ENCODE data around the gene SUB1.
"Not testable (repeated sequence)": the region's sequence is repeated elsewhere in the genome, so short reads cannot be mapped to it uniquely, and the experiment has no call there.

SUB1 gene

DNA sequence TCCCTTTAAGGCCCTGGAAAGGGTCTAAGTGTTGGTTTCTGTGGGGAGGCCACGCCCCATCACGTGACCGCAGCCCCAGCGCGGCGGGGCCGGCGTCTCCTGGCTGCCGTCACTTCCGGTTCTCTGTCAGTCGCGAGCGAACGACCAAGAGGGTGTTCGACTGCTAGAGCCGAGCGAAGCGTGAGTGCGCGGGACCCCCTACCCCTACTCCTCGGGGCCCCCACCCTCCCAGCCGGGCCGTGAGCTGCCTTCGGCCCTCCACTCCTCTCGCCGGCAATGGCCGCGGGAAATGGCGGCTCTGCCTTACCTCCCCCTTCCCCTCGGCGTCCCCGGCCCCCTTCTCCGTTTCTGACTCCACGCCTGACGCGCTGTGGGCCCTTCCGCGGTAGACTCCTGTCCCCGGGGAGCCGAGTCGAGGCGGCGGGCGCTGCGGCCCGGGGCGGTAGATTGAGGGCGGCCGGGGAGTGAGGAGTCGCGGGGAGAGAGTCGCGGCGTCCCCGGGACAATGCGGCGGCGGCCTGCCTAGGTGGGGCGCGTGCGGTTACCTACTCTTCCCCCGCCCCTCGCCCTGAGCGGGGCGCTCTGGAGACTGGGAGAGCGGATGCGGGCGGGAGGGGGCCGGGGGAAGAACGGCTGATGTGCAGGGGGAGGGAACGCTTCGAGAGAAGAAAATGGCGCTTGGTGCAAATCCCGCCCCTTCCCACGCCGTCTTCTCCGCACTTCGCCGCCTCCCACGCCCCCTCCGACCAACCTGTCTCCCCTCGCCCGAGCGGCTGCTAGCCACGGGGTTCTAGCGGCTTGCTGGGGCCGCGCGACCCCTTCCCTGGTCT lies at the start of gene SUB1:
TSS of gene SUB1 (plus strand) at position 112 of the 830 bp plus-strand sequence. CDS start 2,956 bp downstream, outside the sequence.
- peak; percentile 94 for DNase-seq

DNA sequence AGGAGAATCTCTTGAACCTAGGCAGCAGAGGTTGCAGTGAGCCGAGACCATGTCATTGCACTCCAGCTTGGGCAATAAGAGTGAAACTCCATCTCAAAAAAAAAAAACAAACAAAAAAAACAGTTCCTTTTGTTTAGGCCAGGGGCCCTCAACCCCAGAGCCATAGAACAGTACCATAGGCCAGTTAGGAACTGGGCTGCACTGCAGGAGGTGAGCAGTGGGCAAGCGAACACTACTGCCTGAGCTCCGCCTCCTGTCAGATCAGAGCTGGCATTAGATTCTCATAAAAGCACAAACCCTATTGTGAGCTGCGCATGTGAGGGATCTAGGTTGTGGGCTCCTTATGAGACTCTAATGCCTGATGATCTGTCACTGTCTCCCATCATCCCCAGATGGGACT lies 49.1 kb upstream of the SUB1 start:
- no peak for DNase-seq

DNA sequence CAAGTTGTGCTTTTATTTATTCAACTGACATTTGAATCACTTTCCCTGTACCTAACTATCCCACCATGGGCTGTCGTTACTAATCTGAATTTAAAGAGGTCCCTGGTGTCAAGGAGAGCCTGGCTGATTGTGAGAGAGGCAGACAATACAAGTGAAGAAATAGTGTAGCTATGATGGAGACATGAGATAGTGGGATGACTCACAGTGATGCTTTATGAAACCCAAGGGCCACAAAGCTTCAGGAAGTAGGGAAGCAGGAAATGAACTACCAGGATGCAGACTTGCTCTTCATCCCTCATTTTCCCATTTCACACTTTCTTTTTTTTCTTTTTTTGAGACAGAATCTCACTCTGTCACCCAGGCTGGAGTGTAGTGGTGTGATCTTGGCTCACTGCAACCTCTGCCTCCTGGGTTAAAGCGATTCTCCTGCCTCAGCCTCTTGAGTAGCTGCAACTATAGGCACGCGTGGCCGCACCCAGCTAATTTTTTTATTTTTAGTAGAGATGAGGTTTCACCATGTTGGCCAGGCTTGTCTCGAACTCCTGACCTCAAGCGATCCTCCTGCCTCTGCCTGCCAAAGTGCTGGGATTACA lies 47.8 kb upstream of the SUB1 start:
- DNase-seq, result not testable (repeated sequence)

DNA sequence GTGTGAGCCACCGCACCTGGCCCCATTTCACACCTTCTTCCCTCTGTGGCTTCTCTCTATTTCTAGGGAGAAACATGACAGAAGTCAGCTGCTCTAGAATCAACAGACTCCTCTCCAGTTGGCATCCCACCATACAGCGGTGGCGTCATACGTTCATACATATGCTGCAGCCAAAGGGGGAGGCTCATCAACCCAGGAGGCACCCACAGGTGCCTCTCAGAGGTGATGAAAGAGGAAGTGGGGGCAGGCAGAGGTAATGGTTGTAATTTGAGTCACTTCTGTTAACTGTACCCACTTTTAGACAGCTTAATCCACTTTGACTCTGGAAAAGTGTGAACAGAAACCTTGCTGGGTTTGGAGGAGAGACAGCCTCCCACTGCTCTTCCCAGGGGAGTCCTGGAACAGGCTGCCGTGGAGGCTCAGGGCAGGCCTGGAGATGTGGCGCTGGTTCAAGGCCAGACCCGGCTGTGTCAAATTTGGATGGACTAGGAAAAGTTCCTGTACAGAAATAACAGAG lies 47.3 kb upstream of the SUB1 start:
- no peak for DNase-seq

DNA sequence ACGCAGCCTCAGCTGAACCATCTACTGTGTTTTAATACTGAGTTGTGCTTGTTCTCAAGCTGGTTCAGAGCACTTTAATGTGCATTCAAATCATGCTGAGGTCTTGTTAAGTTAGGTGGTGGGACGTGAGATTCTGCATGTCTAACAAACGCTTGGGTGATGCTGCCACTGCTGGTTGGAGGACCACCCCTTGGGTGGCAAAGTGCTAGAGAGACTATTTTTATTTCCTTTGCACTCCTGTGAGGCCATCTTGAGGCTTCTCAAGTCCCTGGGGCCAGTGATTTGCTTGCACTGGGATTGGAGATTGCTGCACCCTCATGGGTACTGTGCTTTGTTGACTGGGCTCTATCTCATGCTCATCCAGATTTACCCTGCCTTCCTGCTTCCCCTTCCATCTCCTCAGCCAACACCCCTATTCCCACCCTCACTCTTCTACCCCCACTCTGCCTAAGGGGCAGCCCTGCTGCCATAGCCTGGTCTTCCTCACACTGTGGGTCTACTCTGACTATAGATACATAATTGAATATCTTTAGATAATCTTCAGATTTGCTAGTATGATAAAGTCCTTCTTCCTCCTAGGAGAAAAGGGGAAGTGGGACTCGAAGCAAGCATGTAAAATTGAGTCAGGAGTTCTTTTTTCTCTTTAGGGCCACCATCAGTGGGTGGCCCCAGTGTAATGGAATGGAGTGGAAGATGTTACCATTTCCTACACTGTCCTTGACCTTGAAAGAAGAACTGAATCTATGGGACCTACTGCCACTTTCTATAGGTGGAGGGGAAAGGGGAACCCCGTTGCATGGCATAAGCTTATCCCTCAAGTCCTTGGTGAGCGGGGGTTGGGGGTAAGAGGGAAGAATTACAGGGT lies 45.1 kb upstream of the SUB1 start:
- no peak for DNase-seq

DNA sequence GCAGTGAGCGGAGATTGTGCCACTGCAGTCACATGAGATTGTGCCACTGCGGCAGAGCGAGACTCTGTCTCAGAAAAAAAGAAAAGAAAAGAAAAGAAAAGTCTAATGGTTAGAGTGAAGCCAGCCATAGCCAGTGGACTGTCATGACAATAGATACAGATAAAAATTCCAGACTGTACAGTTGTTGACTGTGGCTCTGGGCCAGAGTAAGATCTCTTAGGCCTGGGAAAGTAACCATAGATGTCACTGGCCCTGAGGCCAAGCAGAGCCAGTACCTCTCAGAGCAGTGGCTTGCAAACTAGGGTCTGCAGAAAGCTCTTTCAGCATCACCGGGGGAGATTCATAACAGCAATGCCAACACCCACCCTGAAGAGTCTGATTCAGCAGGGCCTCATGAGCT lies 44.1 kb upstream of the SUB1 start:
- DNase-seq, result no peak

DNA sequence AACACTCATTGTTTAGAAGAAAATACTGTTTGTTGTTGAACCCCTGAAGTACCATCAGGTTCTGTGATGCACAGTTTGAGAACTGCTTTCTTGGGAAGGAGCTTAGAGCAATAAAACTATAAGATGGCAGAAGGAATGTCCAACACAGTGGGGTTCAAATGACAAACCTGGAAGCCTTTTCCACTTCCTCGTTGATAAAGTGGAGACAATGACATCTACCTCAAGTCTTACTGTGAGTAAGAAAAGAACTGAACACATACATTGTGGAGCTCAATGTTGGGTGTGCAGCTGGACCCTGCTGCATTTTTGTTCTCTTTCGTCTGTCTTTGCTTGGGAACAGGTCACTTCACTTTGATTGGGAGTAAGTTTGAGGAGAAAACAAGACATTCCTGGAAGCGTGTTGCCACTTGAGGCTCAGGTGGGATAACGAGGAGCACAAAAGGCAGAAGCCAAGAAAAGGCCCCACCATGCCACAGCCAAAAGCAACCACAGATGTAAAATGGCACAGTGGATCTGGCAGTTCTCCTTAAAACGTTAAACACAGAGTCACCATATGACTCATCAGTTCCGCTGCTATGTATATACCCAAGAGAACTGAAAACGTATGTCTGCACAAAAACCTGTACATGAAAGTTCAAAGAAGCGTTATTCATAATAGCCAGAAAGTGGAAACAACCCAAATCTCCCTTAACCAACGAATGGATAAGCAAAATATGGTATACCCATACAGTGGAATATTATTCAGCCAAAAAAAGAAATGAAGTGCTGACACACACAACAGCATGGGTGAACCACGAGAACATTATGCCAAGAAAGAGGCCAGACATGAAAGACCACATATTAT lies 42.9 kb upstream of the SUB1 start:
- no peak for DNase-seq

DNA sequence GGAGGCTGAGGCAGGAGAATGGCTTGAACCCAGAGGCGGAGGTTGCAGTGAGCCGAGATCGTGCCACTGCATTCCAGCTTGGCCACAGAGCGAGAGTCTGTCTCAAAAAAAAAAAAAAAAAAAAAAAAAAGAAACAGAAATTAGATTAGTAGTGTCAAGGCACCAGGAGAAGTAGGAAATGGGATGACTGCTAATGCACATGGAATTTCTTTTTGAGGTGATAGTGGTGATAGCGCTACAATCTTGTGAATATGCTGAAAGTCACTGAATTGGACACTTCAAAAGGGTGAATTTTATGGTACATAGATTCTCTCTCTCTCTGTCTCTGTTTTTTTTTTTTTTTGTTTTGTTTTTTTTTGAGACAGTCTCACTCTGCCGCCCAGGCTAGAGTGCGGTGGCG lies 42.1 kb upstream of the SUB1 start:
- DNase-seq, result no peak

DNA sequence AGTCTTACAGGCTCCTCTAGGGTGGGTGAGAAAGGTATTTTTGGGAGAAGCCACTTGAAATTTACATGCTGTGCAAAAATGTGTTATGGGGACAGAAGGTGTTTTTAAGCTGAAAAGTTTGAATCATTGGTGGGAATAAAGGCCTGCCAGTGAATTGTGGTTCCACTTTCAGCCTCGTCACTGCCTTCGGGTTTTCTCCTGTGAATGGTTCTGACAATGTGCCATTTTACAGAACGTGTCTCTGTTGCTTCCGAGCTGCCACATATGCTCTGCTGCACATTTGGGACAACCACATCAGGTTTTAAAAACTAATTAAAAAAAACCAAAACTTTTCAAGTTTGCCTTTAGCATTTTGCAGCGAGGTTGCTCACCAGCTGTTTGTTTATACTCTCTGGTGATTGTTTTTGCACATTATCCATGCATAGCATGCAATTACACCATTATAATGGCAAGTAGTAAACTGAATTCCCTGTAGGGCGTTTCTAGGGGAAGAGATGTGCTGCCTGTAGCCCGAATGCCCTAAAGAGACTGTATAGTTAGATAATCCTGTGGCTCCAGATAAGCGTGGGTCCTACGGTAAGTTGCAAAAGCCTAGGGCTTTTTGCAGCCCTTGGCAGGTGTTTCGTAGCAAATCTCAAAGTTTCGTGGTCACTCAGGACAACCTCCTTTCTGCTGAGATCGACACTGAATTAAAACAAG lies 40.1 kb upstream of the SUB1 start:
- DNase-seq, result no peak

DNA sequence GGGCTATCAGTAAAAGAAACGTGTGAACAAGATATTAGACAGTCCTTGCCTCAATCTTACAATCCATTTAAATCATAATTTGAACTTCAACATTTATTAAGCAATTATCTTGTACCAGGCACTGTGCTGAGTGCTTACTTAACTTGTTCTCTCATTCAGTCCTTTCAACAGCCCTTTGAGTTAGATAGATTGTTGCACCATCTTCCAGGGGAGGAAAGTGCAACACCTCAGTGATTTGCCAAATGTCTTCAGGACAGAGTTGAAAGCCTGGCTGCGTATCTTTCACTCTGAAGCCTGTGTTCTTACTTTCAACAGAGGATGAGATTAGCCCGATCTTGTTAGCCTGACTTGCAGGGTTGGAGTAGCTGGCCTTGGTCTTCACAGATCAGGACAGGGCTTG lies 34.2 kb upstream of the SUB1 start:
- no peak for DNase-seq

DNA sequence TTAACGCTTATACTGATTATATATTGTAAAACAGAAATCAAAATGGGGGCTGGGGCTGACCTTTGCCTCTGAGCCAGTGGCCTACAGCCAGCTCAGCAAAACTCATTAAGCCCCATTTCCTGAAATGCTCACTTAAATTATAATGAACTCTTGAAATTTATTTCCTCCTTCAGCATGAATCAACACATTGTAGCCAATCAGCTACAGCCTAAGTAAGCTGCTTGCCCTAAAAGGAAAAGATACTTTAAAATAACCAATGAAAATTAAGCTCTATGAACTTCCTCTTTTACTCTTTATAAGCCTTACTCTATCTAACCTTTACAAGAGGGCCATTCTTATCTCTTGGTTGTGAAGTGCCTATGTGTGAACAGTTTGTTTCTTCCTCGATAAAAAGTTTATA lies 33.5 kb upstream of the SUB1 start:
- DNase-seq, result no peak

DNA sequence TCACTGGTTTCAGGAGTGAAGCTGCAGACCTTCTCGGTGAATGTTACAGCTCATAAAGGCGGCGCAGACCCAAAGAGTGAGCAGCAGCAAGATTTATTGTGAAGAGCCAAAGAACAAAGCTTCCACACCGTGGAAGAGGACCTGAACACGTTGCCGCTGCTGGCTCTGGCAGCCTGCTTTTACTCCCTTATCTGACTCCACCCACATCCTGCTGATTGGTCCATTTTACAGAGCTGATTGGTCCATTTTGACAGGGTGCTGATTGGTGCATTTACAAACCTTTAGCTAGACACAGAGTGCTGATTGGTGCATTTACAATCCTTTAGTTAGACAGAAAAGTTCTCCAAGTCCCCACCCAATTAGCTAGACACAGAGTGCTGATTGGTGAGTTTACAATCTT lies 32.9 kb upstream of the SUB1 start:
- not testable (repeated sequence) for DNase-seq

DNA sequence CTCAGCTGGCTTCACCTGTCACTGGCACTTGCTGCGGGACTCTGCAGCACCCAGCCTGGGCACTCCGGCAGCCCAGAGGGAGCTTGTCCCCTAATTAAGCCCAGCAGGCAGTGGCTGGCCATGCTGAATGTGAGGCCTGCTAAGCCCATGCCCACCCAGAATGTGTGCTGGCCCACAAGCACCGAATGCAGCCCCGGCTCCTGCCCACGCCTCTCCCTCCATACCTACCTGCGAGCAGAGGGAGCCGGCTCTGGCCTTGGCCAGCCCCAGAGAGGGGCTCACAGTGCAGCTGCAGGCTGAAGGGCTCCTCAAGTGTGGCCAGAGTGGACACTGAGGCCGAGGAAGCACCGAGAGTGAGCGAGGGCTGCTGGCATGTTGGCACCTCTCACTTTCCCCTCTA lies 32.4 kb upstream of the SUB1 start:
- DNase-seq, result no peak

DNA sequence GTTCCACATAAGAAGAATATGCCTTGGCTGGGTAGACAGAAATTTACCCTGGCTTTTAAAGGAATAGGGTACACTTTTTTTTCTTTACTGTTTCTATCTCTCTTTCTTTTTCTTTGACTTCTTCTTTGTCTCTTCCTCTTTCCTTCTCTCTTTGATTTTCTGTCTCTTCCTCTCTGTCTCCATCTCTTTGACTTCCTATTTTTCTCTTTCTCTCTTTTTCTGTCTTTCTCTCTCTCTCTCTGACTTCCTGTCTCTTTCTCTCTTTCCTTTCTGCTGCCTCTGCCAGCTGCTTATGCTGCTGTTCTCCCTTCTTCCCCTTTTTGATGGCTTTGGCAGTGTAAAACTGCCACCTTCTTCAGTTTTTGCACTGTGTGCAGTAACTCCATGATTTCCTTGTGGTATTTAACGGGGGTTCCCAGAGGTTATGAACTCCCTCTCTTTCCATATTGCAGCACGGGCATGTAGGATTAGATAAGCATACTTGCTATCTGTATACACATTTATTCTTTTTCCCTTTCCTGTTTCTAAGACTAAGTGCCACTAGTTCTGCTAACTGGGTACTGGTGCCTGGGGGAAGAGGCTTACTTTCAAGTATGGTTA lies 31.1 kb upstream of the SUB1 start:
- not testable (repeated sequence) for DNase-seq

DNA sequence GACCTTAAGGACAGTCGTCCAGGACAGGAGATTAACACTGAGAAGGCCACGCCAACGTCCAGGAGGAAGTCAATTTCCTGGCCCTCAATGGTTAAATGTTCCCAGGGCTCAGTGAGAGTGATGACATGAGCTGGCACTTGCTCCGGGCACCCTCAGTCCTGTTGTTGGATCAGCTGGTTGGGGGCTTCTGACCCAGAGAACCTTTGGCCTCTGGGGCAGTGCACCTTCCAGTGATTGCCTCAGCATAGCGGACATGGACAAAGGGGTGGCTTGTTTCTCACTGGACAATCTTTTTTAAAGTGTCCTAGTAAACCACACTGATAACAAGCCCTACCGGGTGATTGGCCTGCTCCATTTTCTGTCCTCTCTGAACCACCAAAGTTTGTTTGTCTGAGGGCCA lies 28.8 kb upstream of the SUB1 start:
- not testable (repeated sequence) for DNase-seq

DNA sequence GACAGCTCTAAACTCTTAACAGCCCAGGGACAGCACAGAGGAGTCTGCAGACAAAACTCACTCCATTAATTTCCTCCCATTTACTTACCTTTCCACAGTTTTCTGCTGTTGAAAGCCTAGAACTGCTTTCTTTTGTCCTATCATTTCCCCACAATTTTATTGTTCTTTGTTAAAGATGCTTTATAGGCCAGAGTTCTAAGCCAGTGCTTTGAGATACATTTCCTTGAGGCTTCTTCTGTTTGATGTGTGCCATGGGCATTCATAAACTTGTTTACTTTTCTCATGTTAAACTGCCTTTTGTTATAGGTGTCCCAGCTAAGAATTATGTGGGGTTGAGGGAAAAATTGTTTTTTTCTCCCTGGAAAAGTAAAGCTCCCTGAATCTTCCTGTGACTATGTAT lies 25.9 kb upstream of the SUB1 start:
- no peak for DNase-seq

DNA sequence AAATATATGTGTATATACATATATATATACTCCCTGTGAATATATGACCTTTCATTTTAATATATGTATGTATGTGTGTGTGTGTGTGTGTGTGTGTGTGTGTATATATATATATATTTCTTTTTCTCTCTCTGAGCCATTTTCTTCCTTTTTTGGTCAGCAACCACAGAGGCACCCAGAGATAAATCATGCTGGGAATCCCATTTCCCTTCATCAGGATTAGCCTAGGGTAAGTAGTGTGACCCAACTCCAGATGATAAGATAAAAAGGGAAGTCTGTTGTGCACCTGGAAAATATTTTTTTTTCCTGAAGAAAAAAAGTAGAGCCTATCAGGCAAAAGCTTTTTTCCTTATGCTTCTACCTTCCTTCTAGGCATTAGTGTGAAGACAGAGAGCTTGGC lies 25.4 kb upstream of the SUB1 start:
- no peak for DNase-seq

DNA sequence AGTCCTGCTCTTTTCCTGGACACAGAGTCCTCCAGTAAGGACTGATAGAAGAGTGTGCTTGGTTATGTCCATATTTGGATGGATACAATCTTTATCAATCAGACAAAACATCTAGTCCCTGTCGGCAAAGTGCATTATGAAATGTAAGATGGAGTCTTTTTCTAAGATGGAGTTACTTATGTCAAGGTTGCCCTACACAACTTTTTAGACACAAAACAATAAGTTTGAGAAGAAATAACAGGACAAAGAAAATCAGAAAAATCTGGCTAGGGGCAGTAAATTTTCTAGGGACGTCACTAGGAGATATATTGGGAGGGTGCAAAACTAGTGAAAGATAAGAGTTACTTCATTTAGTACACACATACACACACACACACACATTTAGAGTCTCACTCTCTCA lies 23.3 kb upstream of the SUB1 start:
- DNase-seq, result no peak

DNA sequence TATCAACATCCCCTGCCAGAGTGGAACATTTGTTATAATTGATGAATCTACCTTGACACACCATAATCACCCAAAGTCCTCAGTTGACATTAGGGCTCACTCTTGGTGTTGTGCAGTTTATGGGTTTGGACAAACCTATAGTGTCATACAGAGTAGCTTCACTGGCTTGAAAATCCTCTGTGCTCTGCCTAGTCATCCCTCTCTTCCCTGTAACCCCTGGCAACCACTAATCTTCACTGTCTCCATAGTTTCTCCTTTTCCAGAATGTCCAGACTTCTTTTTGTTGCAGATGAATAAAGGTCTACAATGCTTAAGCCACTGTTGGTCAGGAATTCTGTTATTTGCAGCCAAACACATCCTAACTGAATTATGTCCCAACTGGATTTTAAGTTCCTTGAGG lies 22.5 kb upstream of the SUB1 start:
- no peak for DNase-seq

DNA sequence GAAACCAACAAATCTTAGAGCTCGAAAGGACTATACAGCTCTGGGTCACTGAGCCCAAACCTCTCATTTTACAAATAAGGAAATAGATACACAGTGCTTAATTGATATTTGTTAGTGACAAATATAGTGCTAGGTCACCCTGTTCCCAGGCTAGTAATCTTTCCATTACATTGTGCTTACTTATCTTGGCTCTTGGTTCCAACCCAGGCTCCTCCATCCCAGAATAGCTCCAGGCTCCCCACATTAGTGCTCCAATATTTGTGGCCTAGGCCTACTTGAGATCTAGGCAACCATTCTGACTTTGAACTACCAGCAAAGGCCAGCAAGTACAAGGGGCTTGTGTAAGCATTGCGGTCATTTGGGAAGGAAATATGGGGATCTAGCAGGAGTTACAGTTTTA lies 21.7 kb upstream of the SUB1 start:
- DNase-seq, result no peak

DNA sequence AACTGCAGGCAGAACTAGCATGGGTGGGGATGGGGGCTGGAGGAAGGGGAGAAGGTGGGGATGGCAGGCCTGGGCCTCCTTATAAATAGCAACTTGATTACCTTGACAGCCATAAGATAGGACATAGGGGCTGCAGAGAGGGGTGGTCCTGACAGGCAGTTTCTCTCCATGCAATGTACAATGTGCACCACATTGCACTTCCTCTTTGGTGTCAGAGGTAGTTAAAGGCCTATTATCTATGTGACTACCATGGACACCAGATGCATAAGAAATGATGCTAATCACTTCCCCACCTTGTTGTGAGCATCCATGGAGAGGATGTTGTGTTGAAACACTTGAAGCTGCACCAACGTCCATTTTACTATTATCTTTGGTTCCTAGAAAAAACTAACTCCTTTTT lies 20.2 kb upstream of the SUB1 start:
- no peak for DNase-seq
